ENCODE data around the gene SEC61A2. TPM values are rescaled to one million over a fixed set of nuclear protein-coding genes. Genes with fewer than 3 reads are reported as not detected.

The SEC61A2 gene
- polyA plus RNA-seq, 1 donor from 2014 or later: 75.4 TPM

DNA sequence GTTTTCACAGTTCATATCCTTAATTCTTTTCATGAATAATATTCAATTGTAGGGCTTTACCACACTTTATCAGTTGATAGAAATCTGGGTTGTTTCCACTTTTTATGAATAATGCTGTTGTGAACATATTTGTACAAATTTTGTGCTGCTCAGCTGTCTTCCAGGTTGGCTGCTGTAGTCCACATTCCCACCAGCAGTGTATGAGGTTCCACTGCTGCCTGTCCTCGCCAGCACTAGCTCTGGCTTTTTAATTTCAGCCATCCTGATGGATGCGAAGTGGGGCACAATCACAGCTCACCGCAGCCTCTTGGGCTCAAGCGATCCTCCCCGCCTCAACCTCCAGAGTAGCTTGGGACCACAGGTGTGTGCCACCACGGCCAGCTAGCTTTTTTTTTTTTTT is 33.5 kb downstream of the SEC61A2 start:
- Histone ChIP-seq H3K9me2 (ENCODE audit: insufficient read depth, low read length) (no peaks in the 10 kb centered on the region), H3K4me2 (ENCODE audit: low read length) (no peak overlapping the region), H2AFZ (ENCODE audit: low read depth, low read length) (no peak overlapping the region), H3K4me3 (ENCODE audit: low read length) (no peak overlapping the region), H3K27ac (ENCODE audit: low read length) (no peak overlapping the region), H3K9me3 (ENCODE audit: low read length) (no peaks in the 10 kb centered on the region), H3K9ac (ENCODE audit: low read length) (no peak overlapping the region), H3K27me3 (ENCODE audit: insufficient read depth, low read depth, low read length) (no peaks in the 10 kb centered on the region), H3F3A (ENCODE audit: insufficient read depth, low read length, poor library complexity, severe bottlenecking) (no peaks in the 10 kb centered on the region), H4K20me1 (ENCODE audit: insufficient read depth) (no peaks in the 10 kb centered on the region), H3K79me2 (replicated peaks; ENCODE audit: insufficient read depth, low read length) (no peaks in the 10 kb centered on the region), H3K36me3 (ENCODE audit: insufficient read depth, low read length) (peaks cover 13% of the 10 kb centered on the region)
- TF ChIP-seq EP300 (conservative IDR thresholded peaks at IDR 0.05; ENCODE audit: poor library complexity, severe bottlenecking) (no peak), RAD21 (conservative IDR thresholded peaks at IDR 0.05) (no peak), TAF1 (IDR thresholded peaks at IDR 0.05; ENCODE audit: low read depth) (no peak), MXI1 (conservative IDR thresholded peaks at IDR 0.05; ENCODE audit: poor library complexity, severe bottlenecking) (no peak), EZH2 (IDR thresholded peaks at IDR 0.05; ENCODE audit: borderline replicate concordance, insufficient read depth, low read length, poor library complexity, severe bottlenecking) (no peak), POLR2AphosphoS5 (IDR thresholded peaks at IDR 0.05) (no peak), SMC3 (conservative IDR thresholded peaks at IDR 0.05; ENCODE audit: poor library complexity) (no peak)
- TF ChIP-seq, protein P1, sequence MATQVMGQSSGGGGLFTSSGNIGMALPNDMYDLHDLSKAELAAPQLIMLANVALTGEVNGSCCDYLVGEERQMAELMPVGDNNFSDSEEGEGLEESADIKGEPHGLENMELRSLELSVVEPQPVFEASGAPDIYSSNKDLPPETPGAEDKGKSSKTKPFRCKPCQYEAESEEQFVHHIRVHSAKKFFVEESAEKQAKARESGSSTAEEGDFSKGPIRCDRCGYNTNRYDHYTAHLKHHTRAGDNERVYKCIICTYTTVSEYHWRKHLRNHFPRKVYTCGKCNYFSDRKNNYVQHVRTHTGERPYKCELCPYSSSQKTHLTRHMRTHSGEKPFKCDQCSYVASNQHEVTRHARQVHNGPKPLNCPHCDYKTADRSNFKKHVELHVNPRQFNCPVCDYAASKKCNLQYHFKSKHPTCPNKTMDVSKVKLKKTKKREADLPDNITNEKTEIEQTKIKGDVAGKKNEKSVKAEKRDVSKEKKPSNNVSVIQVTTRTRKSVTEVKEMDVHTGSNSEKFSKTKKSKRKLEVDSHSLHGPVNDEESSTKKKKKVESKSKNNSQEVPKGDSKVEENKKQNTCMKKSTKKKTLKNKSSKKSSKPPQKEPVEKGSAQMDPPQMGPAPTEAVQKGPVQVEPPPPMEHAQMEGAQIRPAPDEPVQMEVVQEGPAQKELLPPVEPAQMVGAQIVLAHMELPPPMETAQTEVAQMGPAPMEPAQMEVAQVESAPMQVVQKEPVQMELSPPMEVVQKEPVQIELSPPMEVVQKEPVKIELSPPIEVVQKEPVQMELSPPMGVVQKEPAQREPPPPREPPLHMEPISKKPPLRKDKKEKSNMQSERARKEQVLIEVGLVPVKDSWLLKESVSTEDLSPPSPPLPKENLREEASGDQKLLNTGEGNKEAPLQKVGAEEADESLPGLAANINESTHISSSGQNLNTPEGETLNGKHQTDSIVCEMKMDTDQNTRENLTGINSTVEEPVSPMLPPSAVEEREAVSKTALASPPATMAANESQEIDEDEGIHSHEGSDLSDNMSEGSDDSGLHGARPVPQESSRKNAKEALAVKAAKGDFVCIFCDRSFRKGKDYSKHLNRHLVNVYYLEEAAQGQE (IDR thresholded peaks at IDR 0.05; ENCODE audit: borderline replicate concordance): no peak
- TF ChIP-seq, protein P2, sequence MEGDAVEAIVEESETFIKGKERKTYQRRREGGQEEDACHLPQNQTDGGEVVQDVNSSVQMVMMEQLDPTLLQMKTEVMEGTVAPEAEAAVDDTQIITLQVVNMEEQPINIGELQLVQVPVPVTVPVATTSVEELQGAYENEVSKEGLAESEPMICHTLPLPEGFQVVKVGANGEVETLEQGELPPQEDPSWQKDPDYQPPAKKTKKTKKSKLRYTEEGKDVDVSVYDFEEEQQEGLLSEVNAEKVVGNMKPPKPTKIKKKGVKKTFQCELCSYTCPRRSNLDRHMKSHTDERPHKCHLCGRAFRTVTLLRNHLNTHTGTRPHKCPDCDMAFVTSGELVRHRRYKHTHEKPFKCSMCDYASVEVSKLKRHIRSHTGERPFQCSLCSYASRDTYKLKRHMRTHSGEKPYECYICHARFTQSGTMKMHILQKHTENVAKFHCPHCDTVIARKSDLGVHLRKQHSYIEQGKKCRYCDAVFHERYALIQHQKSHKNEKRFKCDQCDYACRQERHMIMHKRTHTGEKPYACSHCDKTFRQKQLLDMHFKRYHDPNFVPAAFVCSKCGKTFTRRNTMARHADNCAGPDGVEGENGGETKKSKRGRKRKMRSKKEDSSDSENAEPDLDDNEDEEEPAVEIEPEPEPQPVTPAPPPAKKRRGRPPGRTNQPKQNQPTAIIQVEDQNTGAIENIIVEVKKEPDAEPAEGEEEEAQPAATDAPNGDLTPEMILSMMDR (IDR thresholded peaks at IDR 0.05; ENCODE audit: poor library complexity, severe bottlenecking): no peak

DNA sequence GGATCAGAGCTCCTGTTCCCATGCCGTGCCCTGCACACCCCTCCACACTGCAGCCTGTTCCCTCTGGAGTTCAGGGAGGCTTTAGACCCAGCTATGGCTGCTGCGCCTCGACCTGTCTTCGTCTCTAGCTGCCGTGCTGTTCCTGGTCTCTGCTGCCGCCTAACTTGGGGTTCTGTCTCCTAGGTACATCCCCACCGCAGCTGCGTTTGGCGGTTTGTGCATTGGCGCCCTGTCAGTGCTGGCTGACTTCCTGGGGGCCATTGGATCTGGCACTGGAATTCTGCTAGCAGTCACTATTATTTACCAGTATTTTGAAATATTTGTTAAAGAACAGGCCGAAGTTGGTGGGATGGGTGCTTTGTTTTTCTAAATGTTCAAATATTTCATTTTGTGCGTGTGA is 34.6 kb downstream of the SEC61A2 start:
- Histone ChIP-seq H3K36me3 (ENCODE audit: insufficient read depth, low read length) (peaks cover 13% of the 10 kb centered on the region), H3K9me2 (ENCODE audit: insufficient read depth, low read length) (no peaks in the 10 kb centered on the region), H4K20me1 (ENCODE audit: insufficient read depth) (no peaks in the 10 kb centered on the region), H3K4me2 (ENCODE audit: low read length) (no peak overlapping the region), H3F3A (ENCODE audit: insufficient read depth, low read length, poor library complexity, severe bottlenecking) (no peaks in the 10 kb centered on the region), H2AFZ (ENCODE audit: low read depth, low read length) (no peak overlapping the region), H3K27me3 (ENCODE audit: insufficient read depth, low read depth, low read length) (no peaks in the 10 kb centered on the region), H3K4me3 (ENCODE audit: low read length) (no peak overlapping the region), H3K9me3 (ENCODE audit: low read length) (no peaks in the 10 kb centered on the region), H3K79me2 (replicated peaks; ENCODE audit: insufficient read depth, low read length) (no peaks in the 10 kb centered on the region), H3K27ac (ENCODE audit: low read length) (no peak overlapping the region), H3K9ac (ENCODE audit: low read length) (no peak overlapping the region)
- TF ChIP-seq, protein P2 (IDR thresholded peaks at IDR 0.05; ENCODE audit: poor library complexity, severe bottlenecking): no peak
- TF ChIP-seq POLR2AphosphoS5 (IDR thresholded peaks at IDR 0.05) (no peak), RAD21 (conservative IDR thresholded peaks at IDR 0.05) (no peak)
